Right forelimb (tissue), 1 donor: ENCODE measurements around the gene SPG11.
"Not testable (repeated sequence)": the region's sequence is repeated elsewhere in the genome, so short reads cannot be mapped to it uniquely, and the experiment has no call there.

ENCODE experiments used
- DNase-seq: peaks from one replicate; pipeline ENCODE4 v3.0.0-alpha.2; 2018

The SPG11 gene

GRCh38 chr15:44603126-44603525 lies 60.3 kb downstream of the SPG11 start:
- DNase-seq, result no peak

DNA sequence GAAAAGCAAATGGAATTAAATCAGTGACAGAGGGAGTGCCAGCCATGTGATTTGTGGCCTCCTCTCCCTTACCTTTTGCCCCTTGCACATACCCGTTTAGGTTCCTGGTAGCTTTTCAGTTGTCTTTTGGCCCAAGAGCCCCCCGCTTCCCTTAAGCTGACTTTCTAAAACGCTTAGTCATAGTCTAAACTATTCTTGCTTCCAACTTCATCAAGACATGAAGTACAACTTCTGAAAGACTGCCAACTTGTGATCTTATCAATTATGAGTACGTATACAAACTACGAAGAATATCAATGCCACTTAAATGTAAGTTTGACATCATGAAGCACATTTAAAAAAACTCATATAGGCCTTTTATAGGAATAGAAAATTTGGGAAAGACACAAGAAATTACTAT lies 64.6 kb downstream of the SPG11 start:
- DNase-seq, result no peak

DNA sequence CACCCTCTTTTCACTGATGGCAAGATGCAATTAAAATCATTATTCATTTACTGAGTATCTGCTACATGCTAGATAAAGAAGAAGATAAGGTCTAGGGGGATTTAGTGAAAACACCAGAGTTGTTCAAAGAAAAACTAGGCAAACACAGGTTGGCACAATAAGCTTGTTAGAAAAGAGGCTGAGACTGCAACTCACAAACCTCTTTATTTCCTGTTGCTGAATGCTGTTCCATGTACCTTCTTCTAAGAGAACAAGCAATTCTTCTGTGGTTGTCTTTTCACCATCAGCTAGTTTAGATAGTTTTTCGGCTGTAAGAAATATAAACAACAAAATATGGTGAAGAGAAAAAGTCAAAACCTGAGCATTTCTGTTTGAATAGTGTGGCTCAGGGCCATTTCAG lies 65.4 kb downstream of the SPG11 start:
- no peak for DNase-seq

DNA sequence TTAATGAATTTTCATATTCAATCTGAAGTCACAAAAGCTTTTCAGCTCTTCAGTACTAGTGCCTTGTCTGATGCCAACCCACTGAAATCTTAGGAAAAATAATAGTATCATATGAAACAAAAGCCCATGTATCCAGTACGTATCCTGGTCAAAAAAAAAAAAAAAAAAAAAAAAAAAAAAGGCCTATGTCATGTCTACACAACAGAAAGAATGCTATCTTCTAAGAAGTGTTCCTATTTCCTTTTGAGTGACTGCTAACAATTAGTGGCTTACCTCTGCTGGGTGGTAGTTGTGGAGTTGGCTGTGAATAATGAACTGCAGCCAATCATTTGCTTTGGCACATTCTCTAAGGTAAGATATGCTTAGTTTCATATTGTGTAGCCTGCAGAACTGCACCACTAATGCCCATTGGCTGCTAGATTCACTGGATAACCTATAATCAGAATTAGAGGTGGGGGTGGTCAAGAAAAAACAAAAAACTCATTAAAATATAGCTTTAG lies 66.9 kb downstream of the SPG11 start:
- DNase-seq, result no peak

- no peak for DNase-seq
These were observed 67.6 kb downstream of the SPG11 start for GRCh38 chr15:44595656-44596510.

DNA sequence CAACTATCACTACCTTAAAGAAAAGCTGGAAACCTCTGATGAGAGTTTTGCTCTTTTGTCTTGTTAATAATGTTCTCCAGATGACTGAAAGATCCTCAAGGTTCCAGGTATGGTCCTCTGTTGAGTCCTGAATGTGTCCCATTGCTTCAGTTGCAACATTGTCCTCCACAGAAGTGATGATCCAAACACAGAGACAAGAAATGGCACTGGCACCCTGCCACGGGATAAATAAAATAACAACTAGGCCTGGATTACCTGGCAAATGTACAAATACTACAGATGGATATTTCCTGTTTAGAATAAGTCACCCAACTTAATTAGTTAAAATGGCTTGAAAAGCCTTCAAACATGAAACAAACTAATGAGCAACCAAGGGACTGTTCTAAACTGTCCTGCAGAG lies 68.2 kb downstream of the SPG11 start:
- no peak for DNase-seq

DNA sequence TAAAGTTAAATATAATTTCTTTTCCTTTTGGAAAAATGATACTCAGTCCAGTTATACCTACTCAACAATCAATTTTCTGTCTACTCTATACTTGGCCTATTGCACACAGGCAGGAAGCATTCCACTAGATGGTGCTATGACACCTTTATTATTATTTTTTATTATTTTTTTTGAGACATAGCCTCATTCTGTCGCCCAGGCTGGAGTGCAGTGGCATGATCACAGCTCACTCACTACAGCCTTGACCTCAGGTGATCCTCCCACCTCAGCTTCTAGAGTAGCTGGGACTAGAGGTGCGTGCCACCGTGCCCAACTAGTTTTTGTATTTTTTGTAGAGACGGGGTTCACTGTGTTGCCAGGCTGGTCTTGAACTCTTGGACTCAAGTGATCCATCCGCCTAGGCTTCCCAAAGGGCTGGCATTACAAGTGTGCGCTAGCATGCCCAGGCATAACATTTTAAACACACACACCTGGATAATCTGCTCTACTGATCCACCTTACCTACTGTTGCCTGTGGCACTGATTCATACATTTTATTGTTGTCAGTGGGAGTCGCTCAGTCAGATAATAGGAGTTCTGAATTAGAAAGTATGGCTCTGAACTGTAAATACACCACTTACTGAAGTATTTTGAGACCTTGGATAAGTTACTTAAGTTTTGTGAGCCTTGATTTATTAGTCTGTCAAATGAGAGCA lies 70.3 kb downstream of the SPG11 start:
- DNase-seq, result no peak

DNA sequence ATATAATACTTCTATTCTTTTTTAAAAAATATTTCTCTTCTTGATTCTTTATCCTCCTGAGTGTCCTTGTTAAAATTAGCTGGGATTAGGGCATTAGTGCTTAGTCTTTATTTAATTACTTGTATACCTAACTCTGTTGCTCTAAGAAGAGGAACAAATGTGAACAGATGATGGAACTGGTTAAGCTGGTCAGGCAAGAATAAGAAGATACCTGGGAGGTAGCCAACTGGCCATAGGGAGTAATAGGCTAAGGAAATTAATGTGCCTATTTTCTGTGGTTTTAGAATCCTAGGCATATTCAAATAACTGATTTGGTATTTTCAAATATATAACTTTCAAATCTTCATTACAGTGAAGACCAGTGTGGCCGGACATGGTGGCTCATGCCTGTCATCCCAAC lies 72.1 kb downstream of the SPG11 start:
- DNase-seq, result no peak

- DNase-seq, result no peak
These were observed 74.9 kb downstream of the SPG11 start for GRCh38 chr15:44588541-44588940.

- DNase-seq, result no peak
These were observed 77.8 kb downstream of the SPG11 start for GRCh38 chr15:44585633-44586032.

DNA sequence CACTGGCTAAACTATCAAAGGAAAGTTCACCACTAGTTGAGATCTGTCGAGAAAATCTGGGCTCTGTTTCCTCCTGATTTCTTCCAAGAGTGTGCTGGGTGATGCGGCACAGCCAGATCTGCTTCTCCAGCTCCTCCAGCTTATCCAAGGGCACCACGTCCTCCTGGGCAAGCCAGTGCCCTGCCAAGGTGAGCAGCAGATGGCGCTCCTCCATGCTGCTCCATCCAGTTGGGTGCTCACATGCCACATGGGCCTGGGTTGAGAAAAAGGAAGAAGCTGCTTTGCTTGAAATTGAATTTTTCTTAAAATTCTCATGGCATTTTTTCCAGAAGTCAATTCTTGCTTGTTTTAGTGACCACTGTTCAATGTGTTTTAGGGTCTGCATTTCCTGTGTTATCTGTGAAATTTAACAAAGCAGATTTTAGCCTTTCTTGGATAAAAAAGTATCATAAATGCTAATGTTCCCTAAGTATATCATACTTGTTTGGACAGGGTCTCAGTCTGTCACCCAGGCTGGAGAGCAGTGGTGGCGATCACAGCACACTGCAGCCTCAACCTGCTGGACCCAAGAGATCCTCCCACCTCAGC lies 79.2 kb downstream of the SPG11 start:
- no peak for DNase-seq

- no peak for DNase-seq
These were observed 83.4 kb downstream of the SPG11 start for GRCh38 chr15:44580105-44580504.

- no peak for DNase-seq
These were observed 88.7 kb downstream of the SPG11 start for GRCh38 chr15:44574734-44575133.

GRCh38 chr15:44573386-44573785 lies 90.1 kb downstream of the SPG11 start:
- DNase-seq, result no peak

DNA sequence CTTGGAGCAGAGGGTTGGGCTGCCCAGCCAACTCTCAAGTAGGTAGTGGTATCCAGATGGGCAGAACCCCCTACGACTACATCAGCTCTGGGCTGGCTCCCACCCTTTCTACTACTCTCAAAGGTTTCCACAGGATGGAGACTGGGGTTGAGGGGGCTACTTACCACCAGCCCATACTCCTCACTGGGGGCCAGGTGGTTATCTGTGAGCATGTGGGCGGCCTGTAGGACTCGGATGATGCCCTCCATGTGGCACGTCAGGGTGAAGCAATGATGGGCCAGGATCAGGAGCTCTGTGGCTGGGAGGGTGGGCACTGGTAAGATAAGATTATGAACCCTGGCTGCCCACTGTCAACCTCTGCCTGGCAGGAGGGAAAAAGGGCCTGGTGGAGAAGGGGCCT lies 93.1 kb downstream of the SPG11 start:
- DNase-seq, result no peak

DNA sequence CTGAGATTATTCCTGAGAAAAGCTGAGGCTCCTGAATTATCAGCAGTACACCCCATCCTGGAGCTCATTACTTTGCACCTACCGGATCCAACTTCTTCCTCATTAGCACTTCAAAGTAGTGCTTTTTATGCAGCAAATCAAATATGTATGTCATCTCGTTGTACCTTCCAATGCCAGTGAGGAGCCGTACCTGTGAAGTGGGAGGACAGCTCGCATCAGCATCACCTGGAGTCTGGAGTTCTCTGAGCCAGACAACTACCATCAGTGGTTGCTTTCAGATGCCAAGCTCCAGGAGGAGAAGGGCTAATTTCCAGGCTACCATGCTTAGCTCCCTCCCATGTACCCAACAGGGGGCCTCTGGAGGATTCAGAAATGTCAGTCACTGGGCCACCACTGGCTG lies 94.1 kb downstream of the SPG11 start:
- no peak for DNase-seq

GRCh38 chr15:44568338-44568737 lies 95.1 kb downstream of the SPG11 start:
- no peak for DNase-seq

DNA sequence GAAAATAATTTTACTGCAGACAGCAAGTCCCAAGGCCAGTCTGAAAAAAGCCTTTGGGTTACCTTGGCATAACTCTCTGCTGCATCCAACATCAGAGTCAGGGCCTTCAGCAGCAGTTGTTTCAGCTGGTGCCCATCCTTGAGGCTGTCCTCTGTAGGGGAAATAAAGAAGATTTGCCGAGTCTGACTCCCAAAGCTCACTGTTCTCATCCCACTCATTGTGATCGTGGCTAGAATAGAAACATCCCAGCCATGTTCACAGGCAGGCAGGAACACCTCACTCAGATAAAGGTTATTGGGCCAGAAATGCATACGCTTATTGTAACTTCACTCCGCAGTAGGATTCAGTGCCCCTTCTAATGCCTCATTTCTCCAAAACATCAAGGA lies 97.3 kb downstream of the SPG11 start:
- no peak for DNase-seq

DNA sequence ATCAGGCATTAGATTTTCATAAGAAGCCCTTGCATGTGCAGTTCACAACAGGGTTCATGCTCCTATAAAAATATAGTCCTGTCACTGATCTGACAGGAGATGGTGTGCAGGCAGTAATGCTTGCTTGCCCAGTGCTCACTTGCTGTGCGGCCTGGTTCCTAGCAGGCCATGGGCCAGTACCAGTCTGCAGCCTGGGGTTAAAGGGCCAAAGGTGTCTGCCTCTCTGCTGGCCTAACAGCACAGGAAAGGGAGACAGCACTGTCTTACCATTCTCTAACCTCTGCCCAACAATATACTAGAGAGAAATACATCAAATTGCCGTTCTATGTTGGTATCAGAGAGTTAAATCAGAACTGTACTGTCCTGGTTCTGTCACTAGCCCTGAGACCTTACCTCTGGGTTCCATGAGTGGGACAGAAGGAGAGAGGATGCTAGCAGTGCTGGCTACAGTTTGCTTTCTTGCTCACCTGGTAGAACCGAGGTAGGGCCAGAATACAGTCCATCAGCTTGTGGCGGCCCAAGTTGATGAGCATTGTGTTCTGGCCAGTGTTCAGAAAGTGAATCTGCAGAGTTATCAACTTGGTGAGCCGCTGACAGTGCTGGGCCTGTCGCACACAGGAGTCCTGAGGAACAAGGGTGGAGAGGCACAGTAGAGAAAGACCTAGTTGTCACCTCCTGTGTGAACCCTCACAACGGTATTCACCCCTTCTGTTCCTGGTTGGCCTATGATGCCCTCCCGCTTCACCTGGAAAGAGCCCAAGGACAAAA lies 97.9 kb downstream of the SPG11 start:
- DNase-seq, result no peak

DNA sequence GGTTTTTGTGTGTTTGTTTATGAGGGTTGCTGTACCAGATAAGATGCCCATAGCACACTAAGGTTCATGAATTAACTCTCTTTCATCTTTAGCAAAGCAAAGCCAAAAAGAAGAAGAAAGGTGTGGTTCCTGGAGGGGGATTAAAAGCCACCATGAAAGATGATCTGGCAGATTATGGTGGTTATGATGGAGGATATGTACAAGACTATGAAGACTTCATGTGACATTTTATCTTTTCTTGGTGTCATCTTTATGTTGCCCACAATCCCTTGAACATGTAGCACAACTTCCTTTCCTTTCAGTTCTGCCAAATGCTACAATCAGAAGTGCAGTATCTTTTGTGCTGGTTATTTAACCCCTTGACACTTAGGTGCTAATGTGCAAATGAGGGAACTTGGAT lies 102.5 kb downstream of the SPG11 start:
- not testable (repeated sequence) for DNase-seq

GRCh38 chr15:44554934-44555723 lies 108.3 kb downstream of the SPG11 start:
- no peak for DNase-seq

GRCh38 chr15:44550734-44551133 lies 112.7 kb downstream of the SPG11 start:
- no peak for DNase-seq
